KOPT-K1 (cell line): ENCODE data around the gene LIPC.

Experiments
- H3K27ac ChIP-seq: fragments of 200-600 bp; sonication (generic); 2 replicates; pipeline ENCODE4 v1.5.1; 2016; ENCODE audit warnings: antibody characterized with exemption, mild to moderate bottlenecking, low read depth, low read length; ENCODE audit not compliant: poor library complexity, severe bottlenecking
- H3K36me3 ChIP-seq: fragments of 200-600 bp; sonication (generic); 2 replicates; pipeline ENCODE4 v1.5.1; 2017; ENCODE audit warnings: antibody characterized with exemption, mild to moderate bottlenecking, low read length, moderate library complexity; ENCODE audit not compliant: insufficient read depth
- H3K9me3 ChIP-seq: fragments of 200-600 bp; sonication (generic); 2 replicates; pipeline ENCODE4 v1.5.1; 2017; ENCODE audit warnings: antibody characterized with exemption, low read length, mild to moderate bottlenecking; ENCODE audit not compliant: insufficient read depth, poor library complexity, severe bottlenecking

LIPC gene

DNA sequence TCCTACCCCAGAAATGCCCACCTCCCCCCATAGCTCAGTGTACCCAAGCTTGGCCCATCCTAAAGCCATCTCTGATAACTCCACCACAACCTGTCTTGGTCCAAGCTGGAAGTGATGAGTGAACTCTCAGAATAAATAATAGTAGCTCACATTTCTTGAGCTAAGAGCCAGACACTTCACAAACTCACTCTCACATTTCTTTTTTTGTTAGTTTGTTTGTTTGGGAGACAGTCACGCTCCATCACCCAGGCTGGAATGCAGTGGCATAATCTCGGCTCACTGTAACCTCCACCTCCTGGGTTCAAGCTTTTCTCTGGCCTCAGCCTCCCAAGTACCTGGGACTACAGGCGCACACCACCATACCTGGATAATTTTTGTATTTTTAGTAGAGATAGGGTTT, 46.2 kb downstream of the LIPC start:
- H3K27ac ChIP-seq, result peak overlapping the region; percentile 98
- H3K36me3 ChIP-seq, result no peaks in the 10 kb centered on the region
- no peaks in the 10 kb centered on the region for H3K9me3 ChIP-seq

- Histone ChIP-seq H3K27ac (no peak overlapping the region), H3K36me3 (no peaks in the 10 kb centered on the region), H3K9me3 (no peaks in the 10 kb centered on the region)
These were observed 46.8 kb downstream of the LIPC start for GRCh38 chr15:58478579-58478978.

- H3K27ac ChIP-seq, result no peak overlapping the region
These were observed 48.1 kb downstream of the LIPC start for GRCh38 chr15:58479941-58480340.

GRCh38 chr15:58483376-58483775, 51.6 kb downstream of the LIPC start:
- Histone ChIP-seq H3K27ac (peak overlapping the region; percentile 70), H3K36me3 (no peaks in the 10 kb centered on the region), H3K9me3 (no peaks in the 10 kb centered on the region)

More at GRCh38 chr15:58479941-58480340, 48.1 kb downstream of the LIPC start:
- no peaks in the 10 kb centered on the region for H3K36me3 ChIP-seq
- H3K9me3 ChIP-seq, result no peaks in the 10 kb centered on the region

GRCh38 chr15:58484791-58485600, 53.2 kb downstream of the LIPC start:
- Histone ChIP-seq H3K9me3 (peaks cover 15% of the 10 kb centered on the region), H3K36me3 (no peaks in the 10 kb centered on the region), H3K27ac (peak overlapping the region; percentile 70)

DNA sequence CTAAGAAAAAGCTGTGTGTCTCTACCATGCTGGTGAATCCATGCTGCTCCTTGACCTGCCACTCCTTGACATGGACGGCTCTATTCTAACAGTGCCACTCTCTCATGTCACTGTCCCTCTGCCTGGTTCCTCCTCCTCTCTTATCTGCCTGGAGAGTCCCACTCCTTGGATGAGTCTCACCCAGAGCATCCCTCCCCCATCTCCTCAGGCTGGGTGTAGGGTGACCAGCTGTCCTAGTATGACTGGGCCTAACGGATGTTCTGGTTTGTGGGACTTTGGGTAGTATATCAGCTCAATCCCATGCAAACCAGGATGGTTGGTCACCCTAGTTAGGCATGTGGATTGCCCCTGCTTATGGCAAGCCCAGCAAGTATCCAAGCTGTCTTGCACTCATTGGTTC, 54.3 kb downstream of the LIPC start:
- Histone ChIP-seq H3K9me3 (peaks cover 19% of the 10 kb centered on the region), H3K27ac (peak overlapping the region; percentile 70), H3K36me3 (no peaks in the 10 kb centered on the region)

DNA sequence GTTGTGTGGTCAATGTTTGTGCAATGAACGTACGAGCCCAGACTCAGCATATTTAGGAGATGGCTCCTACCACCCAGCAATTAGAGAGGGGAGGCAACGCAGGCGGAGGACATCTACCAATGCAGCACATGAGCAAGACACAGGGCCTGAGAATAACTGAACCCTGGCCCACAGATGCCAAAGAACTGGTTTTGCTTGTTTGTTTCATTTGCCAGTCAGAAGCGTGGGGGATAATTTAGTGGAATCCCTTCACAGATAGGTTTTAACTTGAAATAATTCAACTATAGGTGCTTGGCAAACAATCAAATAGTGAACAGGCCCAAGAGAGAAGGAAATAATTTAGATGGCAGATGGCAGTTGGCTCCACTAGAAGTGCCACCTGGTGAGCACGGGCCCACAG, 54.8 kb downstream of the LIPC start:
- Histone ChIP-seq H3K36me3 (no peaks in the 10 kb centered on the region), H3K27ac (peak overlapping the region; percentile 70), H3K9me3 (peaks cover 19% of the 10 kb centered on the region)

- Histone ChIP-seq H3K36me3 (no peaks in the 10 kb centered on the region), H3K27ac (no peak overlapping the region), H3K9me3 (peaks cover 19% of the 10 kb centered on the region)
These were observed 55.4 kb downstream of the LIPC start for GRCh38 chr15:58487041-58487723.

DNA sequence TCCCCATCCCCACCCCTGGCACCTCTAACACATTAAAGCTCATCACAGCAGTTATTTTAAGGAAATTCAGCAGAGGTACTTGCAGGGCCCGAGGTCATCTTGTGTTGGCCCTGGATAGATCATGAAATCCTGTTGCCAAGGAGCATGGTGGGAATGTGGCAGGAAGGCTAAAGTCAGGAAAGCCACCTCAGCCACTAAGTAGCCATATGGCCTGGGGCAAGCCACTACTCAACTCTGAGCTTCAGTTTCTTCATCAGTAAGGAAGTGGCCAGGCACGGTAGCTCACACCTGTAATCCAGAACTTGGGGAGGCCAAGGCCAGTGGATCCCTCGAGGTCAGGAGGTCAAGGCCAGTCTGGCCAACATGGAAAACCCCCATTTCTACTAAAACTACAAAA, 55.9 kb downstream of the LIPC start:
- no peak overlapping the region for H3K27ac ChIP-seq
- H3K9me3 ChIP-seq, result peaks cover 19% of the 10 kb centered on the region
- no peaks in the 10 kb centered on the region for H3K36me3 ChIP-seq

DNA sequence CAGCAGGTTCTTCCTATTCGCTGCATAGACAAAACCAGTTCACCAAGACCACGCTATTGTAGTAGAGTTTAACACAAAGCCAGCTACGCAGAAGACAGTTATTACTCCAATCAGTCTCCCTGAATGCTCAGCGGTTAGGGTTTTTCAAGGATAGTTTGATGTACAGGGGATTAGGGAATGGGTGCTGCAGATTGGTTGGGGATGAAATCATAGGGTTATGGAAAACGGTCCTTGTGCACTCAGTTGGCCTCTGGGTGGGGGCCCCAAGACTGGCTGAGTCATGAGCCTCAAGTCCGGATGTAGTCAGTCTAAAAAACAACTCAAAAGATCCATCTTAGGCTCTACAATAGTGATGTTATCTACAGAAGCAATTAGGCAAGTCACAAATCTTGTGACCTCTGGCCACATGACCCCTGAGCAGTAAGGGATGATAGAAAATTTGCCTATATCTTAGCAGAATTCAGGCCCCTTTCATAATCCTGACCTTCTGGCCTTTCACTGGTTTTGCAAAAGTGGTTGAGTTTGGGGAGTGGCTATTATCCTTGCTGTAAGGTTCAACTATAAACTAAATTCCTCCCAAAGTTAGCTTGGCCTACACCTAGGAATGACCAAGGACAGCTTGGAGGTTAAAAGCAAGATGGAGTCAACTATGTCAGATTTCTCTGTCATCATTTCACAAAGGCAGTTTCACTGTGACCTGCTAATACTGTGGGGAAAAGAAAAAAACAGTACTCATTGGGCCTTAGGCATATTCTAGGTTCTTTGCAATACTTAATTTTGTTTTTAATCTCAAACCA, 57.7 kb downstream of the LIPC start:
- no peak overlapping the region for H3K27ac ChIP-seq
- peaks cover 19% of the 10 kb centered on the region for H3K9me3 ChIP-seq

GRCh38 chr15:58490086-58490887, 58.5 kb downstream of the LIPC start:
- Histone ChIP-seq H3K27ac (no peak overlapping the region), H3K9me3 (peaks cover 19% of the 10 kb centered on the region), H3K36me3 (no peaks in the 10 kb centered on the region)

More for the DNA sequence above, 57.7 kb downstream of the LIPC start:
- no peaks in the 10 kb centered on the region for H3K36me3 ChIP-seq

DNA sequence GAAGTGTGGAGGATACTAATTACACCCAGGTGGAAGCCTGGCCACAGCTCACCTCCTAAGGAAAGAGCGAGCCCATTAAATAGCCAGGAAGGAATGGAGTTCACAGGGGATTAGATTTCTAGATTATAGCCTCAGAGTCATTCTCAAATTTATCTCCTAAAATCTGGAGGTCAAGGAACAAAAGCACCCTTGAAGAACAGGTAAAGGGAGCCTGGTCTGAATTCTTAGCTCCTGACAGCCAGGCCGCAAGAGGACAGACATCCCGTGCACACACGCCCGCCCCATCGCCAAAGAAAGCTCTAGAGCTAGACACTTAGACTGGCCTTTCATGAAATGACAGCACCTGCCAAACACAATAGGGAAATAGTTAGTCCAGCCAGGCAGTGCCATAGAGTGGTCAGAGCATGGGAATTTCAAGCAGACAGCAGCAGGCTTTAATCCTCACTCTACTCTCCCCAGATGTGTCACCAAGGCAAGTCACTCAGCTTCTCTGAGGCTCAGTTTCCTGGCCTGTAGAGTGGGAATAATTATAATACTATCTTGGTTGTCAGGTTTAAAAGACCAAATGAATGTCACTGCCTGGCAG, 59.2 kb downstream of the LIPC start:
- H3K36me3 ChIP-seq, result no peaks in the 10 kb centered on the region
- peaks cover 19% of the 10 kb centered on the region for H3K9me3 ChIP-seq
- no peak overlapping the region for H3K27ac ChIP-seq

DNA sequence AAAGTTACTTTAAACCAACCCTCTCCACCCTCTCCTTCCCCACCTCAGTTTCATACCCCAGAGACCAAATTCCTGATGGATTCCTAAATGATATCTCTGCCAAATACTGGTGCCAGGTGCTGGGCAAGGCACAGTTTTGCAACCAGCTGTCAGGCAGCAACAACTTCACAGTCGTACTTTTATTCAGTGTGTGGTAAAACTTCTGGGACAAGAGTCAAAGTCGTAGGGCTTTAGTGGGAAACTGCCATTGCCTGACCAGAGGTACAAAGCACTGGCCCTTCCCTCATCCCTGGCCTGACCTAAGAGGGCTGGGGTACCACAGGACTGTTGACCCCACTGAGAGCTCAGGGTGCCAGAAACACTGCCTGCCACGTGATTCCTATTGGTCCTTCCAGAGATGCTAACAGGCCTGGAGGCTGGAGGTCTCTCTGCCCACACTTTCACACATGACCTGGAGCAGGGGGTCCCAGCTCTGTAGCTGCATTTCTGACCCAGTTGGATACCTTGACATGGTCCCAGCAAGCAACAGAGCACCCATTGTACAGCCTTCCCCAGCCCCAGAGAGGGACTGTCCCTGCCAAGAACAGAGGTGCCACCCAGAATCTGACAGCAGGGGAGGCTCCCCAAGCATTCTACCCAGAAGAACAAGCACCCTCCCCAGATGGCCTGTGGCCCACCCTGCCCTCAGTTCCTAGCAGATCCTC, 59.9 kb downstream of the LIPC start:
- H3K27ac ChIP-seq, result no peak overlapping the region
- peaks cover 19% of the 10 kb centered on the region for H3K9me3 ChIP-seq
- no peaks in the 10 kb centered on the region for H3K36me3 ChIP-seq
